Stomach (tissue), 4 donors: ENCODE measurements around the gene SLC13A5.
"Not testable (repeated sequence)": the region's sequence is repeated elsewhere in the genome, so short reads cannot be mapped to it uniquely, and the experiment has no call there.

Experiments used
- EP300 ChIP-seq: sonication (generic); formaldehyde crosslinking; IDR thresholded peaks from one replicate; pipeline ENCODE4 v1.6.1; 2017; ENCODE audit warnings: antibody characterized with exemption
- POLR2A ChIP-seq, 4 donors: fragments of 450-650 bp; IDR thresholded peaks; one replicate each; pipeline ENCODE4 v1.6.1; 2016; ENCODE audit warnings: antibody characterized with exemption in 4 of 4, control low read depth in 2 of 4, mild to moderate bottlenecking in 1 of 4, moderate library complexity in 1 of 4
- POLR2AphosphoS5 ChIP-seq, 3 donors: sonication (generic); formaldehyde crosslinking; IDR thresholded peaks; one replicate each; pipeline ENCODE4 v1.6.1; 2016; ENCODE audit warnings: antibody characterized with exemption in 3 of 3
- TF ChIP-seq, protein P1 (sequence below), 7 experiments: fragments of 450-650 bp in 4 of 7; fragments of 200-600 bp in 3 of 7; sonication (generic) in 3 of 7; IDR thresholded peaks; one replicate each; pipeline ENCODE4 v1.5.1; 2016 to 2019; ENCODE audit warnings: antibody characterized with exemption in 7 of 7, control low read depth in 2 of 7, mild to moderate bottlenecking in 1 of 7

DNA sequence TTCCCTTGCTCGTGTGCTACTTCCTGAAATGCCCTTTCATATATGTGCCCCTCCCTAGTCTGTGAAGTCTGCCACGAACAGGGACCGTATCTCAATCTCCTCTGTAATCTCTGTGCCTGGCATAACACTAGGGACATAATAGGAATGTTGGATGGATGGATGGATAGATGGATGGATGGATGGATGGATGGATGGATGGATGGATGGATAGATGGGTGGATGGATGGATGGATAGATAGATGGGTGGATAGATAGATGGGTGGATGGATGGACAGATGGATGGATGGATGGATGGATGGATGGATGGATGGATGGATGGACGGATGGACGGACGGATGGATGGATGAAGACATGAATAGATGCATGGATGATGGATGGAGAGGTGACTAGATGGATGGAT is 21.2 kb downstream of the SLC13A5 start:
- TF ChIP-seq, protein P1, sequence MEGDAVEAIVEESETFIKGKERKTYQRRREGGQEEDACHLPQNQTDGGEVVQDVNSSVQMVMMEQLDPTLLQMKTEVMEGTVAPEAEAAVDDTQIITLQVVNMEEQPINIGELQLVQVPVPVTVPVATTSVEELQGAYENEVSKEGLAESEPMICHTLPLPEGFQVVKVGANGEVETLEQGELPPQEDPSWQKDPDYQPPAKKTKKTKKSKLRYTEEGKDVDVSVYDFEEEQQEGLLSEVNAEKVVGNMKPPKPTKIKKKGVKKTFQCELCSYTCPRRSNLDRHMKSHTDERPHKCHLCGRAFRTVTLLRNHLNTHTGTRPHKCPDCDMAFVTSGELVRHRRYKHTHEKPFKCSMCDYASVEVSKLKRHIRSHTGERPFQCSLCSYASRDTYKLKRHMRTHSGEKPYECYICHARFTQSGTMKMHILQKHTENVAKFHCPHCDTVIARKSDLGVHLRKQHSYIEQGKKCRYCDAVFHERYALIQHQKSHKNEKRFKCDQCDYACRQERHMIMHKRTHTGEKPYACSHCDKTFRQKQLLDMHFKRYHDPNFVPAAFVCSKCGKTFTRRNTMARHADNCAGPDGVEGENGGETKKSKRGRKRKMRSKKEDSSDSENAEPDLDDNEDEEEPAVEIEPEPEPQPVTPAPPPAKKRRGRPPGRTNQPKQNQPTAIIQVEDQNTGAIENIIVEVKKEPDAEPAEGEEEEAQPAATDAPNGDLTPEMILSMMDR (IDR thresholded peaks at IDR 0.05) = not testable (repeated sequence)
- not testable (repeated sequence) for TF ChIP-seq POLR2A (IDR thresholded peaks at IDR 0.05); EP300; POLR2AphosphoS5 (IDR thresholded peaks at IDR 0.05)
